ENCODE data around the gene CHRNA4.

CHRNA4 gene

GRCh38 chr20:63293456-63293855, 67.7 kb downstream of the CHRNA4 start:
- no peak overlapping the region for H3K4me3 ChIP-seq (ENCODE audit: low read depth, low read length)
- no peak for TF ChIP-seq CTCF (IDR thresholded peaks at IDR 0.05; ENCODE audit: low read depth, low read length, missing control alignments)
- no peak for DNase-seq (ENCODE audit: low read depth)

All from GM12864 (cell line).